ES-I3 (cell line): ENCODE measurements around the gene TBX1.

Experiments used
- H3K36me3 ChIP-seq: 2 replicates; pipeline ENCODE4 v1.6.1; 2013; ENCODE audit warnings: mild to moderate bottlenecking, low read length, control low read depth, moderate library complexity; ENCODE audit not compliant: insufficient read depth
- H3K4me1 ChIP-seq: 2 replicates; pipeline ENCODE4 v1.6.1; 2013; ENCODE audit warnings: mild to moderate bottlenecking, control low read depth, low read length; ENCODE audit not compliant: insufficient read depth
- H3K9ac ChIP-seq: 2 replicates; pipeline ENCODE4 v1.6.1; 2013; ENCODE audit warnings: low read depth, mild to moderate bottlenecking, low read length, moderate library complexity
- H3K9me3 ChIP-seq: 2 replicates; pipeline ENCODE4 v1.6.1; 2013; ENCODE audit warnings: mild to moderate bottlenecking, low read length, moderate library complexity; ENCODE audit not compliant: control insufficient read depth, insufficient read depth

TBX1 gene

DNA sequence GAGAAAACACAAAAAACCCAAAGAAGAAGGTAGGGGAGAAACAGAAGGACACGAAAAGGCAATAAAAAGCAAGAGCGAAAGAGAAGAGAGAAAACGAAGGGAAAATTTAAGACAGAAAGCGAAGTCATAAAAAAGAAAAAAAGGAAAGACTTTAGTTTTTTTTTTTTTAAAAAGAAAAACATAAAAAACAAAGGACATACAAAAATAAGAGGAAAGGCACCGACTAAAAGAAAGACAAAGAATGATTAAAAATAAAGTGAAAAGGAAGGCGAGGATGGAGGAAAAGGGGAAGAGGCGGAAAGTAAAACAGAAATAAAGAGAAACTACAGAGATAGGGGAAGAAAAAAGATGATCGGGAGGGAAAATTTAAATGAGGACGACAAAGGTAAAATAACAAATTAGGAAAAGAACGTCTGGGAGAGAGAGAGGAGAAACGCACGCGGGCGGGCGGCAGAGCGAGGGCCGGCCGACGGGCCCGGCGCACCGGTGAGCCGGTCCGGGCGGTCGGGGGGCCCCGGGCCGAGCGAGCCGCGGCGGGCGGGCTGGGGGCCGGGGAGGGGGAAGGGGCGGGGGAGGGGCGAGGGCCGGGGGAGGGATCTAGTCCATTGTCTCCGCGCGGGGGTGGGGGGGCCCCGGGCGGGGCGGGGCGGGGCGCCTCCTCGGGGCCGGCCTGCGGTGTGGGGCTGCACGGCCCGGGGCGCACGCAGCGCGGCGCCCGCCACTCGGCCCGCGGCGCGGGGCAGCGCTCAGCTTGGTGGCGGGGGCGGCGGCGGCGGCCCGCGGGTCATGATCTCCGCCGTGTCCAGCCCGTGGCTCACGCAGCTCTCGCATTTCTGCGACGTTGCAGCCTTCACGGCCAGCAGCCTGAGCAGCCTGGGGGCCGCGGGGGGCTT, at the start of gene TBX1:
TSS of gene TBX1 (plus strand) at position 721 of the 893 bp plus-strand sequence. CDS start at position 787, 66 bp downstream.
- Histone ChIP-seq H3K4me1 (peaks cover 7% of the 10 kb centered on the region), H3K36me3 (no peaks in the 10 kb centered on the region), H3K9me3 (no peaks in the 10 kb centered on the region), H3K9ac (peak within 1 kb of the TSS; percentile 30; the same call in 1 of the 2 replicates)

DNA sequence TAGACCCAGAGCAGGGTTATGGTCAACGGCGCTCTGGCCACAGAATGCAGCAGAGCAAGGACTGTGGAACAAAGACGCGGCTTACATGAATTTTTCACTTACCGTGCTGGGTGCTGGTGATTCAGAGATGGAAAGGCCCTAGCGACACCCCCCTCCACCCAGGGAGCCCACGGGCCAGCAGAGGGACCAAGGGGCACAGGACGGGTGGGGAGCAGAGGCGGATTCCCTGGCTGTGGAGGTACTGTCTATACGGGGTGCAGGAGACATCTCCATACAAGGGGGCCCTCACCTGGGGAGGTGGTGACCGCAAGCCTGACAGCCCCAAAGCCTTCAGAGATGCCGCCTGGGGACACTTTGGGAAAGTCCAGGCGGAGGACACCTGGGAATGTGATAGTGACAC, 47.3 kb upstream of the TBX1 start:
- H3K4me1 ChIP-seq, result peaks cover 5% of the 10 kb centered on the region; the same call in 1 of the 2 replicates
- no peaks in the 10 kb centered on the region for H3K36me3 ChIP-seq
- no peaks in the 10 kb centered on the region for H3K9me3 ChIP-seq
- no peak overlapping the region for H3K9ac ChIP-seq

DNA sequence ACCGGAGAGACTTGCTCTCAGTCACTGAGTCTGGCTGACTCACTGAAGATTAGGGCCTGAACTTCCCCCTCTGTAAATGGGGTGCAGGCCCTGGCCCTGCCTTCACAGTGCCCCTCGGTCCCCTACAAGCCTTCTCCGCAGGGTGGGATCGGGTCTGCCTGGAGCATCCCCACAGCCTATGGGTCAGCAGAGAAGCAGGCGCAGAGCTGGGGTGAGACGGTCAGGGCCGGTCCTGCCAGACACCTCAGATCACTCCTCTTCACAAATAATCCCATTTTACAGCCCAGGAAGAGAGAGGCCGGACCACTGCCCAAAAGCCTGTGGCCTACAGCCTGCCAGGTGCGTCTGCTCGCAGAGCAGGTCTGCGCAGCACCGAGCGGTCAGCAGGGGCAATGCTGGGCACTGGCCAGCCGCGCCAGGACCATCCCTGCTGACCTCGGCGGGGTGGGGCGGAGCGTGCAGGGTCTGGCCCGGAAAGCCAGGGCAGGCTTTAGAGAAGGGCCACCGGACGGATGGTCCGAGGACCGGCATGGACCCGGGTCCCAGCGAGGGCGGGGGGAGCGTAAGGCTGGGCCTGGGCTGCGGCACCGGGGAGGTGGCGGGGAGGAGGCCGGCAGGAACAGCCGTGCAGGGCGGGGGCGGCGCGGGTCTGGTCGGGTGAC, 46.8 kb upstream of the TBX1 start:
- Histone ChIP-seq H3K36me3 (no peaks in the 10 kb centered on the region), H3K9ac (peak overlapping the region; percentile 45; the same call in 1 of the 2 replicates), H3K4me1 (peaks cover 5% of the 10 kb centered on the region; the same call in 1 of the 2 replicates), H3K9me3 (no peaks in the 10 kb centered on the region)

DNA sequence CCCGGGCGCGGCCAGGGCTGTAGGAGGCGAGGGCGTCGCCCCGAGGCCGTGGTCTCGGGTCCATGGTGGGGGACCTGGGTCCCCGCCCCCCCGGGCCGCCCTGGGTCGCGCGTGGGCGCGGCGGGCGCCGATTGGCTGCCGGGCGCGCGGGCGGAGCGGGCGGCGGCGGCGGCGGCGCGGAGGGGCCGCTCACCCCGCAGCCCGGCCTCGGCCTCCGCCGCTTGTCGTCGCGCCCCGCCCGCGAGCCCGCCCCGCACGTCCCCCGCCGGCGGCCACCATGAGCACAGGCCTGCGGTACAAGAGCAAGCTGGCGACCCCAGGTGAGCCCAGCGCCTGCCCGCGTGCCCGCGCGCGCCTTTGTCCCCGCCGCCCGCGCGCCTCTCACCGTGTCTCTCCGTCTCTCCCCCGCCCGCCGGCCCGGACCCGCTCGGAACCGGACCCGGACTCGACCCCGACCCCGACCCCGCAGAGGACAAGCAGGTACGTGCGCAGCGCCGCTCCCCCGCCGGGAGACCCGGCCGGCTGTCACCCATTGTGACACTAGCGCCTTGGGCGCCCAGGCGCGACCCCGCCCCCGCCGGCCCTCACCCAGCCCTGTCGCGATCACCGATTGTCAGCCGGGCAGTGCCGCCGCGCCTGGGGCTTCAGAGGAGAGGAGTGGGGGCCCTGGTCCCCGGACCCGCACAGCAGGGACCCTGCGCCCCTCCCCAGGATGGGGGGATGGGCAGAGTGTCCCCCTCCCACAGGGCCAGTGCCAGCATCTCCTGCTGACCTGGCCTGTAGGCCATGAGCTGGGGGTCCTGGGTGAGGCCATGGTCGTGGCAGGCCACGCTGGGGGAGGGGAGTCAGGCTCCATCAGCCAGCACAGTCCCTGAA, 46.0 kb upstream of the TBX1 start, which contains the start of gene SEPTIN5:
TSS of gene SEPTIN5 (plus strand) at position 192 of the 876 bp plus-strand sequence. CDS start at position 278, 86 bp downstream.
- Histone ChIP-seq H3K9me3 (no peaks in the 10 kb centered on the region), H3K4me1 (peaks cover 3% of the 10 kb centered on the region; the same call in 1 of the 2 replicates), H3K9ac (peak within 1 kb of the TSS; percentile 50; the same call in 1 of the 2 replicates), H3K36me3 (no peaks in the 10 kb centered on the region)

DNA sequence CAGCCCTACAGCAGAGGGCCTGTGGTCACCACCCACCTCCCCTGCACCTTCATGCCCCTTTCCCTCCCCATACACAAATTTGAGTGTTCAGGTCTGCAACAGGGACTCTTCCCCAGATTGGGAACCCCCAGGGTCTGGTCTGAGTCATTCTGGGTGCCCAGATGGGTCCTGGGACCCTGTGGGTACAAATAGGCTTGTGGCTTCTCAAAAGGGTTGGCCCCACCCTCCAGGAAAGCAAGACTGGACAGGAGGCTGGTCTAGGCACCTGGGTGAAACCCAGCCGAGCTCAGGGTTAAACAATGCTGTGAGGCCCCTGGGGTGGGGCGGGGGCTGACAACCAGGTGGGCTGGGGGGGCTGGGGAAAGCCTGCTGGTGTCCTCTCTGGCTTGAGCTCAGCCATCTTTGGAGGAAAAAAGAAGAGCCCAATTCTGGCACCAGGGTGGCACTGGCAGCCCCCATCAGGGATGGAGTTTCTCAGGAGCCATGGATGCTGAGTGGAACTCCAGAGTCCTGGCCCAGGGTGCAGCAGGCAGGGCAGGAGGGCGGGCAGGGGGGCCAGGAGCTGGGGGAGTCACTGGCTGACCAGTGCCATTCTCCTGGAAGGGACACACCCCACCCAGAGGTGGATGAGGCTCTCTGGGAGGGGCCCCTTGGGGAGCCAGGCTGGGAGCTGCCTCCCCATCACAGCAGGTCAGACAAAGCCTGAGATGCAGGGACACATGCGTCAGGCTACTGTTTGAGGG, 45.2 kb upstream of the TBX1 start:
- Histone ChIP-seq H3K9ac (no peak overlapping the region; the same call in 1 of the 2 replicates), H3K4me1 (no peaks in the 10 kb centered on the region; the same call in 1 of the 2 replicates), H3K36me3 (no peaks in the 10 kb centered on the region), H3K9me3 (no peaks in the 10 kb centered on the region)

DNA sequence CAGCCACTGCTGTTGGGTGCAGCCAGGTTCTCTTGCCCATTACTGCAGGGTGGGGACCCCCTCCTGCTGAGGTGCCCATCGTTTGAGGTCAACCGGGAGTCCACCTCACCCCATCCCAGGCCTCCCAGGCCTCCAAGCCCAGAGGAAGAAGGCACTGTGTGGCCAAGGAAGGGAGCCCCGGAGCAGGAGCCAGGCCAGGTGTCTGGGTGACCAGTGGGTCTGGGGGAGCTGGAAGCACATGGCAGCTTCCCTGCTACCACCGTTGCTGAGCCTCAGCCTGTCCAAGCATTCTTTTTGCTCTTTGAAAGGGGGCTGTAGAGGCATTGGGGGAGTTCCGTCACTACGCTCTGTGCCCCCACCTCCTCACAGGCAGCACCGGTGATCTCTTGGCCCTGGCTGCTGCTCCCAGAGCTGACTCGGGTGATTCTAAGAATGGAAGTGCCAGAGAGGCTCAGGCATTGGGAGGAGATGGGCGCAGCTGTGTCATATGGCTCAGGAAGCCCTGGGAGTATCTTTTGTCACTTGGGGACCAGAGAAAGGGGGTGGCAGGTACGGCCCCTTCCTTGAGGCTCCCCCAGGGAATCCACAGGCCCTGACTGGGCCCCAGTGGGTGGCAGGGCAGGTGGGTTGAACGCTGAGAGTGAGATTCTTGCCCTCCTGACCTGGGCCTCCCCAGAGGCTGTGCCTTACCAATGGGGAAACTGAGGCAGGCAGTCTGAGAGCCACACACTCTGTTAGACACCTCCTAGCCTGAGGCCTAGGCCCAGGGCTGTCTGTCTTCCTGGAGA, 44.3 kb upstream of the TBX1 start:
- no peaks in the 10 kb centered on the region for H3K9me3 ChIP-seq
- no peaks in the 10 kb centered on the region for H3K36me3 ChIP-seq
- H3K9ac ChIP-seq, result no peak overlapping the region
- no peaks in the 10 kb centered on the region; the same call in 1 of the 2 replicates for H3K4me1 ChIP-seq

DNA sequence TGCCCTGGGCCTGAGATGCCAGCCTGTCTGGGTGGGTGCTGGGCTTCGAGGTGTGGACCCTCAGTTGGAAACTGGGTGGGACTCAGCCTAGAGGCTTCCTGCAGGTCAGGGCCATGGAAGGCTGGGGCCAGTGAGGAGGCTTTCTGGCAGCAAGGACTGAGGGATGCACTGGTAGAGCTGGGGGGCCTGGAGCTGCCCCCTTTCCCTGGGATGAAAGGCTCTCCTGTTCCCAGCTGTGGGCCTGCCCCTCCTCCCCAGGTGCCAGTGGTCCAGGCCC, 43.8 kb upstream of the TBX1 start:
- Histone ChIP-seq H3K36me3 (no peaks in the 10 kb centered on the region), H3K9me3 (no peaks in the 10 kb centered on the region), H3K9ac (no peak overlapping the region), H3K4me1 (no peaks in the 10 kb centered on the region; the same call in 1 of the 2 replicates)

DNA sequence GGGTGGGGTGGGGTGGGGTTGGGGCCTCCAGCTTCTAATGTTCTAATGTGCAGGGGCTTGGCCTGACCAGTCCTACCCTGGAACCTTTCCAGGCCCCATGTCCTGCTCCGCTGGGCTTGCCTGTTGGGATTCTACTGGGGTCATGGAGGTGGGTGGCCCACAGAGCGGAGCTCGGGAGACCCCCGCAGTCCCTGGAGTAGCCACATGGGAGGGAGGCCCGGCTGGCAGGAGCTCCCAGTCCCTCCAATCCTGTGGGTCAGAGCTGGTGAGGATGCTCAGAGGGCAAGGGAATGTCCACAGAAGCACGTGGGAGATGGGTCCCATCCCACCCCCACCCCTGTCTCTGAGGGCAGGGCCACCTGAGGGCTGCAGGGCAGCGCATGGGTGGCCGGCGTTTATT, 43.4 kb upstream of the TBX1 start:
- no peaks in the 10 kb centered on the region; the same call in 1 of the 2 replicates for H3K4me1 ChIP-seq
- no peaks in the 10 kb centered on the region for H3K36me3 ChIP-seq
- H3K9me3 ChIP-seq, result no peaks in the 10 kb centered on the region
- no peak overlapping the region for H3K9ac ChIP-seq

DNA sequence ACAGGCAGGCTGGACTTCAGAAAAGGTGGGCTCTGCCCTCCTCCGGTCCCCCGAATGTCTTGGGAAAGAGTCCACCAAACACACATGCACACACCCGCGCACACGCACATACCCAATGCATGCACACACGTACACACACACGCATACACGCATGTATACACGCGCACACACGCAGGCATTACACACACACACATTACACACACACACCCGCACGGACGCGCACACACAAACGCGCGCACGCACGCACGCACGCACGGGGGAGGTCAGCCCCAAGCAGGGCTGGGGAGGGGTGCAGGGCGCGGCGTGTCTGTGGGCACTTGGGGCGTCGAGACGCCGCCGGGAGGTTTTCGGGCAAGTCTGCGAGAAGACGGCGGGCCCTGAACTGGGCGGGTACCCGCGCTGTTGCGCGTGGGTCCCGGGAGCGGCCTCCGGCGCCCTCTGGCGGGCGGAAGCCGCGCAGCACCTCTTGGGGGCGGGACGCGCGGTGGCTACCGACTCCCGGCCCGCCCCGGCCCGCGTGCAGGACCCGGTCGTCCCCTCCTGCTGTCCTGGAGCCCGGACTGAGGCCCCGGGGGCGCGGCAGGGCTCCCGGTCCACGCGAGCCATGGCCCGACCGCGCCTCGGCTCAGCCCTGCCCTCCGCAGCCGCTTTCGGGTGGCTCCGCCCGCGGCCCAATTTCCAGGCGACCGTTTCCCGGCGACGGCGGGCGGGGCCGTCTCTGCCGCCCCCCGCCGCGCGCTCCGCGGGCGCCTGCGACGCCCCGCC, 42.7 kb upstream of the TBX1 start:
- Histone ChIP-seq H3K4me1 (no peaks in the 10 kb centered on the region; the same call in 1 of the 2 replicates), H3K9ac (peak overlapping the region; percentile 66), H3K9me3 (no peaks in the 10 kb centered on the region), H3K36me3 (no peaks in the 10 kb centered on the region)

DNA sequence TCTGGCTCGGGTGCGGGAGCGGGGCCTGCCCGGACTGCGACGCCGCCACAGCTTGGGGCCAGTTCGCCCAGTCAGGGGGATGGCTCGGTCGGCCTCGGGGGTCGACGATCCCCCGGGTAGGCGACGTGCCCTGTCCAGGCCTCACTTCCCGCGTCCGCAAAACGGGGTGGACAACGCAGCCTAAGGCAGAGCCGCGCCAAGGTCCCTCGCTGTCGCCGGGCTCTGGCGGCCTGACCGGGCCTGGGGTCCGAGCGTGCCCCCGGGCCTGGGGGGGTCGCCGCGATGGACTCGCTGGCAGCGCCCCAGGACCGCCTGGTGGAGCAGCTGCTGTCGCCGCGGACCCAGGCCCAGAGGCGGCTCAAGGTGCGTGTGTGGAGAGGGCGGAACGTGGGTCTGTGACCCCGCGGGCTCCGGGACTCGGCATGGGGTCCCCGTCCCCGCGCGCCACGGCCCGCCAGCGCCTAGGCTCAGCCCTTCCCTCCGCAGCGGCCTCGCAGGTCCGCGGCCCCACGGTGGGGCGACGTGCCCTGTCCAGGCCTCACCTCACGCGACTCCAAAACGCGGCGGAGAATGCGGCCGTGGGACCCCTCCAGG, 42.0 kb upstream of the TBX1 start:
- H3K9ac ChIP-seq, result peak overlapping the region; percentile 66
- no peaks in the 10 kb centered on the region; the same call in 1 of the 2 replicates for H3K4me1 ChIP-seq
- H3K36me3 ChIP-seq, result no peaks in the 10 kb centered on the region
- no peaks in the 10 kb centered on the region for H3K9me3 ChIP-seq

DNA sequence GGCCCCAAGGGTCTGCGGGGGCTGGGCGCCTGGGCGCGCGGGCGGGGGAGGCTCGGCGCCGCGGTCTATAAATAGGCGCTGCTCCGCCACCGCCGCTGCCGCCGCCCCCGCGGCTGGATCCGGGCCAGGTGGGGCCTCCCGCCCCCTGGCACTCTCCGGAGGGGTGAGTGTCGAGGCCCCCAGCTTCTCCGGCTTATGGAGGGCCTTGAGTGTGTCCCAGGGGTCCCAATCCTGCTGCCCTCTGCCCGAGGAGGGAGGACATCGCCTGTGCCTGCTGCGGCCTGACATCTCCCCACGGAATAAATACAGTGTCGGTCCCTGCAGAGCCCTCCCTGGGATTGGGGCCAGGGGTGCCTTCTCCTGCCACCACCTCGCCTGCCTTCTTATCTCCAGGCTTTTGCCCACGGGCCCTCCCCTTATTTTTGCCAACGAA, 41.5 kb upstream of the TBX1 start:
- H3K4me1 ChIP-seq, result no peaks in the 10 kb centered on the region; the same call in 1 of the 2 replicates
- no peaks in the 10 kb centered on the region for H3K9me3 ChIP-seq
- H3K36me3 ChIP-seq, result no peaks in the 10 kb centered on the region
- H3K9ac ChIP-seq, result peak overlapping the region; percentile 66; the same call in 1 of the 2 replicates

DNA sequence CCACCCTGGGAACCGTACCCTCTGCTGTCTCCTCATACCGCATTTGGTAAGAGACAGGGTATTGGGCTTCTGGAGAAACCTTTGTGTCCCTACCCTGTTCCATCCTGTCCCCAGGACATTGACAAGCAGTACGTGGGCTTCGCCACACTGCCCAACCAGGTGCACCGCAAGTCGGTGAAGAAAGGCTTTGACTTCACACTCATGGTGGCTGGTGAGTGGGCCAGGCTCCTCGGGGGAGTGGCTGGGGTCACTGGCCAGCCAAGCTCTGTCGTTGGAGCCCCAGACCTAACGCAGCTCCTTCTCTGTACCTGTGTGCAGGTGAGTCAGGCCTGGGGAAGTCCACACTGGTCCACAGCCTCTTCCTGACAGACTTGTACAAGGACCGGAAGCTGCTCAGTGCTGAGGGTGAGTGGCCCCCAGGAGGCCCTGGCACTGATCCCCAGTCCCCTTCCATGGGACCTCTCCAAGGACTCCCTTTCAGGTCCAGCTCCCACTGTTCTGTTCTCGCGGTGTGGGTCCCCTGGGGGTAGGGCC, 41.0 kb upstream of the TBX1 start:
- H3K4me1 ChIP-seq, result no peaks in the 10 kb centered on the region; the same call in 1 of the 2 replicates
- H3K9ac ChIP-seq, result peak overlapping the region; percentile 66; the same call in 1 of the 2 replicates
- H3K9me3 ChIP-seq, result no peaks in the 10 kb centered on the region
- no peaks in the 10 kb centered on the region for H3K36me3 ChIP-seq
